Measurements from ENCODE around the gene PANK2.
"Not testable (repeated sequence)": the region's sequence is repeated elsewhere in the genome, so short reads cannot be mapped to it uniquely, and the experiment has no call there.

PANK2 gene

GRCh38 chr20:3925899-3926638, 36.9 kb downstream of the PANK2 start:
- DNase-seq (ENCODE audit: low read depth in 2 of 3, low spot score in 2 of 3): no peak

GRCh38 chr20:3927486-3928291, 38.5 kb downstream of the PANK2 start:
- no peak for DNase-seq (ENCODE audit: low read depth in 2 of 3, low spot score in 2 of 3)

GRCh38 chr20:3929713-3930060, 40.5 kb downstream of the PANK2 start:
- no peak for DNase-seq (ENCODE audit: low read depth in 2 of 3, low spot score in 2 of 3)

GRCh38 chr20:3930265-3931206, 41.3 kb downstream of the PANK2 start:
- DNase-seq (ENCODE audit: low read depth in 2 of 3, low spot score in 2 of 3): no peak

GRCh38 chr20:3931664-3932063, 42.5 kb downstream of the PANK2 start:
- DNase-seq (ENCODE audit: low read depth in 2 of 3, low spot score in 2 of 3): no peak

- no peak for DNase-seq (ENCODE audit: low read depth in 2 of 3, low spot score in 2 of 3)
Observed at GRCh38 chr20:3932277-3932676, 43.1 kb downstream of the PANK2 start.

- DNase-seq (ENCODE audit: low read depth in 2 of 3, low spot score in 2 of 3): no peak
Observed at GRCh38 chr20:3932681-3933080, 43.5 kb downstream of the PANK2 start.

GRCh38 chr20:3933218-3933617, 44.0 kb downstream of the PANK2 start:
- DNase-seq (ENCODE audit: low read depth in 2 of 3, low spot score in 2 of 3): no peak

- DNase-seq (ENCODE audit: low read depth in 2 of 3, low spot score in 2 of 3): no peak
Observed at GRCh38 chr20:3934624-3935023, 45.4 kb downstream of the PANK2 start.

GRCh38 chr20:3935295-3935955, 46.2 kb downstream of the PANK2 start:
- DNase-seq (ENCODE audit: low read depth in 2 of 3, low spot score in 2 of 3): no peak

- DNase-seq (ENCODE audit: low read depth in 2 of 3, low spot score in 2 of 3): no peak
Observed at GRCh38 chr20:3935956-3936340, 46.8 kb downstream of the PANK2 start.

- no peak for DNase-seq (ENCODE audit: low read depth in 2 of 3, low spot score in 2 of 3)
Observed at GRCh38 chr20:3937618-3938017, 48.4 kb downstream of the PANK2 start.

- DNase-seq (ENCODE audit: low read depth in 2 of 3, low spot score in 2 of 3): no peak
Observed at GRCh38 chr20:3940905-3941304, 51.7 kb downstream of the PANK2 start.

- not testable (repeated sequence) for DNase-seq (ENCODE audit: low read depth in 2 of 3, low spot score in 2 of 3)
Observed at GRCh38 chr20:3946666-3947065, 57.5 kb downstream of the PANK2 start.

GRCh38 chr20:3964719-3965118, 75.5 kb downstream of the PANK2 start:
- no peak for DNase-seq (ENCODE audit: low read depth in 2 of 3, low spot score in 2 of 3)

GRCh38 chr20:3966571-3966970, 77.4 kb downstream of the PANK2 start:
- no peak for DNase-seq (ENCODE audit: low read depth in 2 of 3, low spot score in 2 of 3)

GRCh38 chr20:3970016-3970415, 80.8 kb downstream of the PANK2 start:
- no peak for DNase-seq (ENCODE audit: low read depth in 2 of 3, low spot score in 2 of 3)

- no peak for DNase-seq (ENCODE audit: low read depth in 2 of 3, low spot score in 2 of 3)
Observed at GRCh38 chr20:3971145-3971544, 82.0 kb downstream of the PANK2 start.

- DNase-seq (ENCODE audit: low read depth in 2 of 3, low spot score in 2 of 3): no peak
Observed at GRCh38 chr20:3972161-3972560, 83.0 kb downstream of the PANK2 start.

- not testable (repeated sequence) for DNase-seq (ENCODE audit: low read depth in 2 of 3, low spot score in 2 of 3)
Observed at GRCh38 chr20:3972631-3973030, 83.4 kb downstream of the PANK2 start.

GRCh38 chr20:3973705-3974104, 84.5 kb downstream of the PANK2 start:
- DNase-seq (ENCODE audit: low read depth in 2 of 3, low spot score in 2 of 3): no peak
